NCI-H524 (cell line): ENCODE data around the gene KCNH8.

Experiments
- DNase-seq, 2 experiments: peaks; one replicate each; lab custom pipeline; 2025; lab: John Stamatoyannopoulos, UW

Gene KCNH8

GRCh38 chr3:19364148-19364547 is 215.8 kb downstream of the KCNH8 start:
- DNase-seq: no peak

- DNase-seq: no peak
These were observed 217.2 kb downstream of the KCNH8 start for GRCh38 chr3:19365471-19365870.

- DNase-seq: no peak
These were observed 236.6 kb downstream of the KCNH8 start for GRCh38 chr3:19384868-19385267.

- DNase-seq: no peak
These were observed 243.8 kb downstream of the KCNH8 start for GRCh38 chr3:19392150-19392549.

- no peak for DNase-seq
These were observed 246.6 kb downstream of the KCNH8 start for GRCh38 chr3:19394946-19395345.

- no peak for DNase-seq
These were observed 248.4 kb downstream of the KCNH8 start for GRCh38 chr3:19396726-19397125.

GRCh38 chr3:19399356-19399755 is 251.0 kb downstream of the KCNH8 start:
- no peak for DNase-seq

- DNase-seq: no peak
These were observed 251.5 kb downstream of the KCNH8 start for GRCh38 chr3:19399836-19400235.

GRCh38 chr3:19420159-19420558 is 271.8 kb downstream of the KCNH8 start:
- no peak for DNase-seq

GRCh38 chr3:19425825-19426224 is 277.5 kb downstream of the KCNH8 start:
- no peak for DNase-seq

GRCh38 chr3:19427422-19428149 is 279.3 kb downstream of the KCNH8 start:
- no peak for DNase-seq

- DNase-seq: no peak
These were observed 280.4 kb downstream of the KCNH8 start for GRCh38 chr3:19428729-19429128.

- DNase-seq: peak in 1 of 2 experiments; percentile 27
These were observed 284.4 kb downstream of the KCNH8 start for GRCh38 chr3:19432669-19433068.

- DNase-seq: no peak
These were observed 288.4 kb downstream of the KCNH8 start for GRCh38 chr3:19436746-19437145.

GRCh38 chr3:19439944-19440343 is 291.6 kb downstream of the KCNH8 start:
- DNase-seq: no peak

- no peak for DNase-seq
These were observed 297.8 kb downstream of the KCNH8 start for GRCh38 chr3:19446138-19446537.

GRCh38 chr3:19446687-19447086 is 298.4 kb downstream of the KCNH8 start:
- DNase-seq: no peak

- DNase-seq: no peak
These were observed 307.2 kb downstream of the KCNH8 start for GRCh38 chr3:19455546-19455945.

GRCh38 chr3:19456738-19457137 is 308.4 kb downstream of the KCNH8 start:
- DNase-seq: no peak

GRCh38 chr3:19457449-19457848 is 309.1 kb downstream of the KCNH8 start:
- DNase-seq: no peak

GRCh38 chr3:19467761-19468160 is 319.5 kb downstream of the KCNH8 start:
- no peak for DNase-seq

GRCh38 chr3:19471138-19471537 is 322.8 kb downstream of the KCNH8 start:
- no peak for DNase-seq

GRCh38 chr3:19473971-19474580 is 325.8 kb downstream of the KCNH8 start:
- DNase-seq: peak in 1 of 2 experiments; percentile 4

- no peak for DNase-seq
These were observed 328.0 kb downstream of the KCNH8 start for GRCh38 chr3:19476281-19476680.
